HUDEP-2 (cell line): Measurements from ENCODE around the gene TEX261.
A peak's percentile ranks its signal among the peaks of the same experiment; 100 is the strongest.

Experiments used
- DNase-seq, 76 experiments: peaks; one replicate each; lab custom pipeline; 2025; ENCODE audit not compliant: unreplicated experiment in 76 of 76; lab: John Stamatoyannopoulos, UW

Gene TEX261

GRCh38 chr2:70983506-70984227, 11.0 kb downstream of the TEX261 start:
- no peak for DNase-seq

- no peak for DNase-seq
These were observed 11.7 kb downstream of the TEX261 start for GRCh38 chr2:70982971-70983370.

DNA sequence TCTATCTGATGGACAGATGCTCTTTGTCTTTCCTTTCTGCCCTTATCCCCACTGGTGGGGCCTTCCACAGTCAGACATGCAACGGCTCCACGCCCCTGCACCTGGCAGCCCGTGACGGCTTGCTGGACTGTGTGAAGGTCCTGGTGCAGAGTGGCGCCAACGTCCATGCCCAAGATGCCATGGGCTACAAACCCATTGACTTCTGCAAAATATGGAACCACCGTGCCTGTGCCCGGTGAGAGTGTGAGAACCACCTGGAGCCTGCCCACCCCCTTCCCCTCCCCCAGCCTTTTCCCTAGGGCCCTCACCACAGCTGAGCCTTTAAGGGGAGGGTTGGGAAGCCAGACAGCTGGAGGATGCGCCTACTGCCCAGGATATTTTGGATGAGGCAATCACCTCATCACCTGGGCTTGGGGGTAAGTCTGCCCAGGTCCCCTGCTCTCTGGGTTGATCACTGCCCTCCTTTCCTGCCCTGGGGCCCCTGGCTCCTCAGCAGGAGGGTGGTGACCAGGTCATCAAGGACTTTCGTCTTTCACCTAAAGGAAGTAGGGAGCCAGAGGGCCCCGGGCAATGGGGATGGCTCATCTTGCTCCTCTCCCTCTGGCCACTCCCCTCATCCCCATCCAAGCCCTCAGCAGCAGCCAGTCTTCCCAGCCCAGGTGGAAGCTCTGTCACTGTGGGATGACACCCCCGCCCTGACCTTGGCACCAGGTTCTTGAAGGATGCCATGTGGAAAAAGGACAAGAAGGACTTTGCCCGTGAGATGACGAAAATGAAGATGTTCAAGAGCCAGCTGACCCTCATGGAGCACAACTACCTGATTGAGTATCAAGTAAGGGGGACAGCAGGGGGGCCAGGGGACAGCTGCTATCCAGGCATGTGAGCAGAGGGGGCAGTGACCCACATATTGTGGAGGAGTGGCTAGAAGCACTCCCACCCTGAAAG, 12.5 kb downstream of the TEX261 start:
- no peak for DNase-seq

DNA sequence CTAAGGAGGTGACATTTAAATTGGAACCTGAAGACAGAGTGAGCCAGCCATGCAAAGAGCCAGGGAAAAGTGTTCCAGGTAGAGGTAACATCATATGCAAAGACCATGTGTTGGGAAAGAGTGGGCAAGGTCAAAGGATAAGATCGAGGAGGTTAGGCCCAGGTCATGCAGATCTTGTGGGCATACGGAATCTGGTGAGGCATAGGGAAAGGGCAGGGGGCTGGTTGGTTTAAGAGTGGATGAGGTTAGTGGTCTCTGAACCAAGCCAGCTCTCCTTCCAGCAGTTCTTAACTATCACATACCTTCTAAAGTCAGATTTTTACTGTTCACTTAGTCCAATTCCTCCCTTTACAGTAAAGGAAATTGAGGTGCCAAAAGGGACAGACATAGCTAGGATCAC, 13.3 kb downstream of the TEX261 start:
- DNase-seq, result no peak

- peak in 1 of 76 experiments; percentile 14 for DNase-seq
These were observed 15.0 kb downstream of the TEX261 start for GRCh38 chr2:70979626-70980025.

- no peak for DNase-seq
These were observed 15.5 kb downstream of the TEX261 start for GRCh38 chr2:70979180-70979488.

DNA sequence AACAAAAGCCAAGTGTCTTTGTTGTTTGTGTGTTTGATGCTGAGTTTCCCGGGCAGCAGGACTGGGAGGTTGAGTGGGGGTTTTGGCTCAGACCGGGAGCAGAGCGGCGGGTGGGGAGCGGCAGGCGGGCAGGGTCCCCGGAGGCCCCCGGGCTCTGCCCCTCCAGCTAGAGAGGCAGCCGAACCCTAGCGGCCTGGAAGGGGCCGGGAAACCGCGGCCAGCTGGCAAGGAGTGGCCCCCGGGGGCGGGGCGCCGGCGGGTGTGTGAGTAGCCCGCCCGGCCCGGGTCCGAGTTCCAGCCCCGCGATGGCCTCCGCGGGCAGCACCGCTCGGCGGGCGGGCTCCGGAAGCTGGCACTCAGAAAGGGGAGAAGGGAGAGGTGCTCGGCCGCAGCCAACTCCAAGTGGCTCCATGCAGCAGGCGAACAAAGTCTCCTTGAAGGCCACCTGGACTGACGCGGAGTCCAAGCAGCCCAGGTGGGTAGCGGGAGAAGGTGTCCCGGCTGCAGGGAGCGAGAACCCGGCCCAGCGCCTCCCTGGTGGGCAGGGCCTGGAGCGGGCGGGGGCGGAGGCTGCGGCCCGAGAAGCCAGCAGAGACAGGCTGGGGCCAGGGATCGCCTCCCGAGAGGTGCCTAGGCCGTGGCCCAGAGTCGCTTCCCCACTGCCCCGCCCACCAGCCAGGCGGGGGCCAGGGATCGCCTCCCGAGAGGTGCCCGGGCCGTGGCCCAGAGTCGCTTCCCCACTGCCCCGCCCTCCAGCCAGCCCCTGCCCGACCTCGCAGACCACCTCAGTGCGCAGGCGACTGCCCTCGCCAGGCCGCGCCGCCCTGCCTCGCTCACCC, 16.1 kb downstream of the TEX261 start, which contains the start of gene ANKRD53:
TSS of gene ANKRD53 (plus strand) at position 290 of the 839 bp plus-strand sequence. CDS start at position 306, 16 bp downstream.
- peak in 32 of 76 experiments; percentile 6 to 58 (median 28) for DNase-seq

- DNase-seq, result peak in 1 of 76 experiments; percentile 23
These were observed 17.0 kb downstream of the TEX261 start for GRCh38 chr2:70977605-70978205.

DNA sequence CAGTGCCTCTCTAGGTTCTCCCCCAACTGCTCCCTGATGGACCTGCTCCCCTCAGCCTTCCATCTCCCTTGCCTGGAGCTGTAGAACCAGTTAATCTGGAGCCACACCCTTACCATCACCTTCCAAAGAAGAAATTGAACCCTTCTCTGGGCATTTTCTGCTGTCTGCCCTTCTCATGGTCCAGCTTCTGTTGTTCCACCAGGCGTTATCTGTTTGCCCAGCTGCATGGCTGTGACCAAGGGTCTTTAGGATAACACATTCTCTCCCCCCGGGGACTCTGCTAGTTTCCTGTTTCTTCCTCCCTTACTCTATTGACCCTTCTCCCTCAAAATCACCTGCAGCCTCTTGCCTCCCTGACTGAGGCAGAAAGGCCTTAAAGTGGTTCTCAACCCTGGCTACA, 19.4 kb downstream of the TEX261 start:
- DNase-seq, result peak in 3 of 76 experiments; percentile 5 to 20 (median 9)

DNA sequence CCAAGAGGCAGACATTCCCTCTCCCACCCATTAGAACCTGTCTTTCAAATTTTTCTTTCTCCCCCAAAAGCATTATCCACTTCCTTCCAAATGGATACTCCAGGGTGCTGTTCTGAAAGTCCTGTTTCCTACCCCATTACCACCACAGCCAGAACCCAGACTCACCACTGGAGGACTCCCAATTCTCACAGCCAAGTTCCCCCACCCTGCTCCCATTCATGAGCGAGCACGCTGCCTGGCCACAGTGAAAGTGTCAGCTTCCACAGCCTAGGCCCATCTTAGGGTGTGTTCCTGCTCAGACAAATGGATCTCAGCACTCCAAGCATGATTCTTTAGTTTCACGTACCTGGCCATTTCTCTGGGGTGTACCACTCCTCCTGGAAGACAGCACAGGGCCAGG, 20.1 kb downstream of the TEX261 start:
- no peak for DNase-seq

- no peak for DNase-seq
These were observed 27.5 kb downstream of the TEX261 start for GRCh38 chr2:70967189-70967588.

DNA sequence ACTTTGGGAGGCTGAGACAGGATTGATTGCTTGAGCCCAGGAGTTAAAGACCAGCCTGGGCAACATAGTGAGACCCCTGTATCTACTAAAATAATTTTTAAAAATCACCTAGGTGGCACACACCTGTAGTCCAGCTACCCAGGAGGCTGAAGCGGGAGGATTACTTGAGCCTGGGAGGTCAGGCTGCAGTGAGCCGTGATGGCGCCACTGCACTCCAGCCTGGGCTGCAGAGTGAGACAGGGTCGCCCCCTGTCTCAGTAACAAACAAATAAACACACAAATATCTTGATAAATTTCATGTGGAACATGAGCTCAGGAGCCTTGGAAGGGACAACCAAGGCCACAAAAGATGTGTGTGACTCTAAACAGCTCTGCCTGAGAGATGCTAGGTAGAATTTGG, 28.0 kb downstream of the TEX261 start:
- DNase-seq, result no peak

- no peak for DNase-seq
These were observed 29.2 kb downstream of the TEX261 start for GRCh38 chr2:70965506-70965905.

DNA sequence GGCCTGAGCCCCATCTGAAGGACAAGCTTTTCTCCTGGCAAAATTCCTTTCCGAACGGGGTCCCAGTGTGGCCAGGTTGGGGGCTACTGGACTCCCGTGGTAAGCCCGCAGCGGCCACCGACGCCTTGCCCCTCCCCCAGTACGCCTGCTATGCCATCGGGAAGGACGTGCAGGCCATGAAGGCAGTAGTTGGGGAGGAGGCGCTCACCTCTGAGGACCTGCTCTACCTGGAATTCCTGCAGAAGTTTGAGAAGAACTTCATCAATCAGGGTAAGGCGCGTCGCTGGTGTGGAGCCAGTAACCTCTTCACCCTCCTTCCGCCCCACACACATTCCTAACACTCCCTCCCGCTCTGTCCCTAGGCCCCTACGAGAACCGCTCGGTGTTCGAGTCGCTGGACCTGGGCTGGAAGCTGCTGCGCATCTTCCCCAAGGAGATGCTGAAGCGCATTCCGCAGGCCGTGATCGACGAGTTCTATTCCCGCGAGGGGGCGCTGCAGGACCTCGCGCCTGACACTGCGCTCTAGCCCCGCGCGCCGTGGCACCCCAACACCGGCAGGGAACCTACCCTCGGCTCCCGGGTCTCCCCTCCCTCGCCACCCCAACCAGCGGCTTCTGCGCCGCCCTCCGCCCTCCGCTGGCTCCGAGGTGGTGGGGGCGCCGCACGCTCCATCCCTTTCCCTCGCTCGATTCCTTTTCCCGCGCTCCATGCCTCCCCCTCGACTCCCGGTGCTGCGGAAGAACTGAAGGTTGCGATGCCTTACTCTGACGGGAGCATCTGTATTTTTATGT, 29.9 kb downstream of the TEX261 start:
- DNase-seq, result peak in 64 of 76 experiments; percentile 14 to 77 (median 52)

GRCh38 chr2:70964133-70964532, 30.5 kb downstream of the TEX261 start:
- DNase-seq, result no peak

DNA sequence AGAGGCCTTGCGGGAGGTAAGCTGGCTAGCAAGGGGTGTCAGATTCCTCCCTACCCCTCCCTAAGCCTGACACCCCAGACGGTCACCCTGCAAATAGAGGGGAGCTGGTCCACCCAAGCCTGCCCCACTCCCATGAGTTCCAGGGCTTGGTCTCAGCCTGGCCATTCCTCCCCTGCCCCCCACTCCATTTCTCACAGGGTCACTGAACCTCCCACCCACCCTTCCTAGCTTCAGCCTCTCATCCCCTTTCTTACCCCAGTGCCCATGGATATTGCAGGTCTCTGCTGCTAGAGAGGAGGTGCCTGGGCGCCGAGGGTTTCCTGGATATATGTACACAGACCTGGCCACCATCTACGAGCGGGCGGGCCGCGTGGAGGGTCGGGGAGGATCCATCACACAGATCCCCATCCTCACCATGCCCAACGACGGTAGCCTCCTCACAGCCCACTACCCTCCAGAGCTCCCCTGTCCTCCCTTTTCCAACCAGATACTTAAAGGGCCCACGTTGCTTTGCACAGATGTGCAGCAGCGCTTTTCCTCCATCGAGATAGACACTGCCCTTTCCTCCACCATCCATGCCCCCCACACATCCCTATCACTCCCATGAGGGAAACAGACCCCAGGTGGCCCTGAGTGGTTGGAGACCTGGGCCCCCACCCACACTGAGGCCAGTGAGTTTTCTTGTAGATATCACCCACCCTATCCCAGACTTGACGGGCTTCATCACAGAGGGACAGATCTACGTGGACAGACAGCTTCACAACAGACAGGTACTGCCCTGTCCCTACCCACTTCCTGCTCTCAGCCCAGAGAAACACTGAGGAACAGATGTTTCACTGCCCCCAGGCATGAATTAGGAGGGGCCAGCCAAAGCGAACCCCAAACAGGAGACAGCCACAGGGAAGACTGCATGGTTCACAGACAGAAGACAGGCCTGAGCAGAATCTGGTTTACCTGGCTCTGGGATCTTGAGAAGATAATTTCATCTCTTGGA, 31.5 kb downstream of the TEX261 start:
- DNase-seq, result no peak

- DNase-seq, result no peak
These were observed 32.3 kb downstream of the TEX261 start for GRCh38 chr2:70962211-70962884.

- DNase-seq, result no peak
These were observed 33.1 kb downstream of the TEX261 start for GRCh38 chr2:70961648-70961994.
